NCI-H748 treated with DMSO at 0.1 percent for 48 hours (cell line): ENCODE measurements around the gene PCDHGA7.
"Not testable (repeated sequence)": the region's sequence is repeated elsewhere in the genome, so short reads cannot be mapped to it uniquely, and the experiment has no call there.

Experiments used
- DNase-seq: peaks from one replicate; lab custom pipeline; 2025; lab: John Stamatoyannopoulos, UW

The PCDHGA7 gene

DNA sequence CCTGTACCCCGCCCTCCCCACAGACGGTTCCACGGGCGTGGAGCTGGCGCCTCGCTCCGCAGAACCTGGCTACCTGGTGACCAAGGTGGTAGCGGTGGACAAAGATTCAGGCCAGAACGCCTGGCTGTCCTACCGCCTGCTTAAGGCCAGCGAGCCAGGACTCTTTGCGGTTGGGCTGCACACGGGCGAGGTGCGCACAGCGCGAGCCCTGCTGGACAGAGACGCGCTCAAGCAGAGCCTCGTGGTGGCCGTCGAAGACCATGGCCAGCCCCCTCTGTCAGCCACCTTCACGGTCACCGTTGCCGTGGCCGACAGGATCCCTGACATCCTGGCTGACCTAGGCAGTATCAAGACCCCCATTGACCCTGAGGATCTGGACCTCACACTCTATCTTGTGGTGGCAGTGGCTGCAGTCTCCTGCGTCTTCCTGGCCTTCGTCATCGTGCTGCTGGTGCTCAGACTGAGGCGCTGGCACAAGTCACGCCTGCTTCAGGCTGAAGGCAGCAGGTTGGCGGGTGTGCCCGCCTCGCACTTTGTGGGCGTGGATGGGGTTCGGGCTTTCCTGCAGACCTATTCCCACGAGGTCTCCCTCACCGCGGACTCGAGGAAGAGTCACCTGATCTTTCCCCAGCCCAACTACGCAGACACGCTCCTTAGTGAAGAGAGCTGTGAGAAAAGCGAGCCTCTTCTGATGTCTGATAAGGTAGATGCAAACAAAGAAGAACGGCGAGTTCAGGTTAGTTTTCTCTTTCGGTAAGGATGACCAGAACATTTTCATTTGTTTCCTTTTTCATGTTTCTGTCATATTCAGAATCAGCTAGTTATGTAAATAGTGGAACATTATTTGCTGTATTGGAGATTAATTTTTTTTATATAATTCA, 16.3 kb upstream of the PCDHGA7 start:
- no peak for DNase-seq

DNA sequence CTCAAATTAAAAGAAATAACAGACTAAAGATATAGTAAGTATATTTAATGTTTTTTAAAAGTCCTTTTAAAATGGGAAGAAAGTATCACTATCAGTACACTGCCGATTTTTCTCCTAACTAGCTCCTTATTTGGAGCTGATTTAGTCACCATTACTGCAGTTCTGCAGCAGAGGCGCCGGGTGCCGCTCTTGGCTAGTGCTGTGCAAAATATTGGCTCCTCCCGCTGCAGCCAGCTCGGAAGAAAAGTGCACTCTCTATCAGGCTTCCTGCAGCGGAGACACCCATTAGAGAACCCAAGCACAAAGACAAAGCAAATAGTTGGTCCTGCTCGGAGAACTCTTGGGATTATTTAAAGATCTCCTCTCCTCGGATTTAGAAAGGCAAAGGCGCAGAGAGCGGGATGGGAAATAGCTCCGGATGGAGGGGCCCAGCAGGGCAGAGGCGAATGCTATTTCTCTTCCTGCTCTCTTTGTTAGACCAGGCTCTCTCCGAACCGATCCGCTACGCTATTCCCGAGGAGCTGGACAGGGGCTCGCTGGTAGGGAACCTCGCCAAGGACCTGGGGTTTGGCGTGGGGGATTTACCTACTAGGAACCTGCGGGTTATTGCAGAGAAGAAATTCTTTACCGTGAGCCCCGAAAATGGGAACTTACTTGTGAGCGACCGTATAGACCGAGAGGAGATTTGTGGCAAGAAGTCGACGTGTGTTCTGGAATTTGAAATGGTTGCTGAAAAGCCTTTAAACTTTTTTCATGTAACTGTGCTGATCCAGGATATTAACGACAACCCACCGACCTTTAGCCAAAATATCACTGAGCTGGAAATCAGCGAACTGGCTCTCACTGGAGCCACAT, 12.3 kb upstream of the PCDHGA7 start, which contains the start of gene PCDHGB3:
PCDHGB3 (plus strand) TSS at position 249 of the 855 bp plus-strand sequence; CDS start at position 402, 153 bp downstream.
- DNase-seq, result no peak

DNA sequence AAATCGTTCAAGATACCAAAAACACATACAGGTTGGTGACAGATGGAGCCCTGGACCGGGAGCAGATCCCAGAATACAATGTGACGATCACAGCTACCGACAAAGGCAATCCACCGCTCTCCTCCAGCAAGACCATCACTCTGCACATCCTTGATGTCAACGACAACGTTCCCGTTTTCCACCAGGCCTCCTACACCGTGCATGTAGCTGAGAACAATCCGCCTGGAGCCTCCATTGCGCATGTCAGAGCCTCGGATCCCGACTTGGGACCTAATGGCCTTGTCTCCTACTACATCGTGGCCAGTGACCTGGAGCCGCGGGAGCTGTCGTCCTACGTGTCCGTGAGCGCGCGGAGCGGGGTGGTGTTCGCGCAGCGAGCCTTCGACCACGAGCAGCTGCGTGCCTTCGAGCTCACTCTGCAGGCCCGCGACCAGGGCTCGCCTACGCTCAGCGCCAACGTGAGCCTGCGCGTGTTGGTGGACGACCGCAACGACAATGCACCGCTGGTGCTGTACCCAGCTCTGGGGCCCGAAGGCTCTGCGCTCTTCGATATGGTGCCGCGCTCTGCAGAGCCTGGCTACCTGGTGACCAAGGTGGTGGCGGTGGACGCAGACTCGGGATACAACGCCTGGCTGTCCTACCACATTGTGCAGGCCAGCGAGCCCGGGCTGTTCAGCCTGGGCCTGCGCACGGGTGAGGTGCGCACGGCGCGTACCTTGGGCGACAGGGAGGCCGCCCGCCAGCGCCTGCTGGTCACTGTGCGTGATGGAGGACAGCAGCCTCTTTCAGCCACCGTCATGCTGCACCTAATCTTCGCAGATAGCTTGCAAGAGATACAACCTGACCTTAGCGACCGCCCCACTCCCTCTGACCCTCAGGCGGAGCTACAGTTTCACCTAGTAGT, 10.7 kb upstream of the PCDHGA7 start:
- DNase-seq, result no peak

DNA sequence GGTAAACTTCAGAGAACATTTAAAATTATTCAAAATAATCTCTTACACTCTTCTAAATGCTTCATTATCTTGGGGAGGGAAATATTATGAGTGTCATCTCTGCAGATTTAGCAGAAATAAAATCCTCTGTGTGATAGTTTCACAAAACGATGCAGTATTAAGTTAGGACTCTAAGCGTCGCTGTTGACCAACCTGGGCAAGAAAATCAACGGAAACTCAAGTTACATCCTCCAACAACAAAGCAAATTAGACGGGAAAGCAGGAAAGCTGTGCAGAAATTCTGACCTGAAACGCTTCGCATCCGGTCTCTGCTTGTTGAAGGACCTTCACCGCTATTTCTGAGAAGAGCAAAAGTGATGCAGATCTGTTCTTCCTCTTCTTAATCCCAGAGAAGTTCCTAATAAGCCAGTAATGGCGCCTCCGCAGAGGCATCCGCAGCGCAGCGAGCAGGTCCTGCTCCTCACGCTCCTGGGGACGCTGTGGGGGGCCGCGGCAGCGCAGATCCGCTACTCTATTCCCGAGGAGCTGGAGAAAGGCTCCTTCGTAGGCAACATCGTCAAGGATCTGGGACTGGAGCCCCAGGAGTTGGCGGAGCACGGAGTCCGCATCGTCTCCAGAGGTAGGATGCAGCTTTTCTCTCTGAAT, 8.7 kb upstream of the PCDHGA7 start, which contains the start of gene PCDHGA6:
PCDHGA6 (plus strand) TSS at position 219 of the 645 bp plus-strand sequence; CDS start at position 412, 193 bp downstream.
- DNase-seq, result no peak

DNA sequence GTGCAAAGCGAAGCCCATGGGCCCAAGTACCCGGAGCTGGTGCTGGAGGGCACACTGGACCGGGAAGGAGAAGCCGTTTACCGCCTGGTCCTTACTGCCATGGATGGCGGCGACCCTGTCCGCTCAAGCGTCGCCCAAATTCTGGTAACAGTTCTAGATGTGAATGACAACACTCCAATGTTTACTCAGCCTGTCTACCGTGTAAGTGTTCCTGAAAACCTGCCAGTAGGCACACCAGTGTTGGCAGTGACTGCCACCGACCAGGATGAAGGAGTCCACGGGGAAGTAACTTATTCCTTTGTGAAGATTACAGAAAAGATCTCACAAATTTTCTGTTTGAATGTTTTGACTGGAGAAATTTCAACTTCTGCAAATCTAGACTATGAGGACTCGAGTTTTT, 7.9 kb upstream of the PCDHGA7 start:
- DNase-seq, result no peak

DNA sequence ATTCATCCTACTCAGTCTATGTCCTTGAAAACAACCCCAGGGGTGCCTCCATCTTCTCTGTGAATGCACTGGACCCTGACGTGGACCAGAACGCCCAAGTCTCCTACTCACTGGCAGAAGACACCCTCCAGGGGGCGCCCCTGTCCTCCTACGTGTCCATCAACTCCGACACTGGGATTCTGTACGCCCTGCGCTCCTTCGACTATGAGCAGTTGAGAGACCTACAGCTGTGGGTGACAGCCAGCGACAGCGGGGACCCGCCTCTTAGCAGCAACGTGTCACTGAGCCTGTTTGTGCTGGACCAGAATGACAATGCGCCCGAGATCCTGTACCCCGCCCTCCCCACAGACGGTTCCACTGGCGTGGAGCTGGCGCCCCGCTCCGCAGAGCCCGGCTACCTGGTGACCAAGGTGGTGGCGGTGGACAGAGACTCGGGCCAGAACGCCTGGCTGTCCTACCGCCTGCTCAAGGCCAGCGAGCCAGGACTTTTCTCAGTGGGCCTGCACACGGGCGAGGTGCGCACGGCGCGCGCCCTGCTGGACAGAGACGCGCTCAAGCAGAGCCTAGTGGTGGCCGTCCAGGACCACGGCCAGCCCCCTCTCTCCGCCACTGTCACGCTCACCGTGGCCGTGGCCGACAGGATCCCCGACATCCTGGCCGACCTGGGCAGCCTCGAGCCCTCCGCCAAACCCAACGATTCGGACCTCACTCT, 6.9 kb upstream of the PCDHGA7 start:
- not testable (repeated sequence) for DNase-seq

DNA sequence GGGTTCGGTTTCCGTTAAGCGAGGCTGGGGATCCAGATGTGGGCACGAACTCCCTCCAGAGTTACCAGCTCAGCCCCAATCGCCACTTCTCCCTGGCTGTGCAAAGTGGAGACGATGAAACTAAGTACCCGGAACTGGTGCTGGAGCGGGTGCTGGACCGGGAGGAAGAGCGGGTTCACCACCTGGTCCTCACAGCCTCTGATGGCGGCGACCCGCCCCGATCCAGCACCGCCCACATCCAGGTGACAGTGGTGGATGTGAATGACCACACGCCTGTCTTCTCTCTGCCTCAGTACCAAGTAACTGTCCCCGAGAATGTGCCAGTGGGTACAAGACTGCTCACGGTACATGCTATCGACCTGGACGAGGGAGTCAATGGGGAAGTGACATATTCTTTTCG, 803 bp downstream of the PCDHGA7 start:
- no peak for DNase-seq

DNA sequence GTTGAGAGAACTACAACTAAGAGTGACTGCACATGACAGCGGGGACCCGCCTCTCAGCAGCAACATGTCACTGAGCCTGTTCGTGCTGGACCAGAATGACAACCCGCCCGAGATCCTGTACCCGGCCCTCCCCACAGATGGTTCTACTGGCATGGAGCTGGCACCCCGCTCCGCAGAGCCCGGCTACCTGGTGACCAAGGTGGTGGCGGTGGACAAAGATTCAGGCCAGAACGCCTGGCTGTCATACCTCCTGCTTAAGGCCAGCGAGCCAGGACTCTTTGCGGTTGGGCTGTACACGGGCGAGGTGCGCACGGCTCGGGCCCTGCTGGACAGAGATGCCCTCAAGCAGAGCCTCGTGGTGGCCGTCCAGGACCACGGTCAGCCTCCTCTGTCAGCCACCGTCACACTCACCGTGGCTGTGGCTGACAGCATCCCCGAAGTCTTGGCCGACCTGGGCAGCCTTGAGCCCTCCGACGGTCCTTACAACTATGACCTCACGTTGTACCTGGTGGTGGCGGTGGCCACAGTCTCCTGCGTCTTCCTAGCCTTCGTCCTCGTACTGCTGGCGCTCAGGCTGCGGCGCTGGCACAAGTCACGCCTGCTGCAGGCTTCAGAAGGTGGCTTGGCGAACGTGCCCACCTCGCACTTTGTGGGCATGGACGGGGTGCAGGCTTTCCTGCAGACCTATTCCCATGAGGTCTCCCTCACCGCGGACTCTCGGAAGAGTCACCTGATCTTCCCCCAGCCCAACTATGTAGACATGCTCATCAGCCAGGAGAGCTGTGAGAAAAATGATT, 2.1 kb downstream of the PCDHGA7 start:
- DNase-seq, result no peak

DNA sequence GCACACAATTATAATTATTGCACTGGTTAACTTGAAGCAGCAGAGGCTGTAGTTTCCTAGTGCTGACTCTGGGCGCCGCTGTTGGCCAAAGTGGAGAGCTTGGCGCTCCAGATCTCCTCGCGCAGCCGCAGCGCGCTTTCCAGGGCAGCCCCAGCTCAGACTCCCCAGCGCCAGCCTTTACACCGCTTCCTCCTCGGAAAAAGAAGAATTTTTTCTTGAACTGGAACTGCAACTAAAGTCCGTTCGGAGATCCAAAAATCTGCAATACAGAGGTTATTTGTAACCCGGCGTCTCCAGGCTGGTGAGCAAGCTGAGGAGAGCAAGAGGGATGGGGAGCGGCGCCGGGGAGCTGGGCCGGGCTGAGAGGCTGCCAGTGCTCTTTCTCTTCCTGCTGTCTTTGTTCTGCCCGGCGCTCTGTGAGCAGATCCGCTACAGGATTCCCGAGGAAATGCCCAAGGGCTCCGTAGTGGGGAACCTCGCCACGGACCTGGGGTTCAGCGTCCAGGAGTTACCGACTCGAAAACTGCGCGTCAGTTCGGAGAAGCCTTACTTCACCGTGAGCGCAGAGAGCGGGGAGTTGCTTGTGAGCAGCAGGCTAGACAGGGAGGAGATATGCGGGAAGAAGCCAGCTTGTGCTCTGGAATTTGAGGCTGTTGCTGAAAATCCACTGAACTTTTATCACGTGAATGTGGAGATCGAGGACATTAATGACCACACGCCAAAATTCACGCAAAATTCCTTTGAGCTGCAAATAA, 5.2 kb downstream of the PCDHGA7 start, which contains the start of gene PCDHGB4:
PCDHGB4 (plus strand) TSS at position 142 of the 755 bp plus-strand sequence; CDS start at position 329, 187 bp downstream.
- not testable (repeated sequence) for DNase-seq

DNA sequence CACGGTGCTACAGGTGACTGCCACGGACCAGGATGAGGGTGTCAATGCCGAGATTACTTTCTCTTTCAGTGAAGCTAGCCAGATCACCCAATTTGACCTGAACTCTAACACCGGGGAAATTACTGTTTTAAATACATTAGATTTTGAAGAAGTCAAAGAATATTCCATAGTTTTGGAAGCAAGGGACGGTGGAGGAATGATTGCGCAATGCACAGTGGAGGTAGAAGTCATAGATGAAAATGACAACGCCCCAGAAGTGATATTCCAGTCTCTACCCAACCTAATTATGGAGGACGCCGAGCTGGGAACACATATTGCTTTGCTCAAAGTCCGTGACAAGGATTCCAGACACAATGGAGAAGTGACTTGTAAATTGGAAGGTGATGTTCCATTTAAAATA, 6.1 kb downstream of the PCDHGA7 start:
- no peak for DNase-seq

DNA sequence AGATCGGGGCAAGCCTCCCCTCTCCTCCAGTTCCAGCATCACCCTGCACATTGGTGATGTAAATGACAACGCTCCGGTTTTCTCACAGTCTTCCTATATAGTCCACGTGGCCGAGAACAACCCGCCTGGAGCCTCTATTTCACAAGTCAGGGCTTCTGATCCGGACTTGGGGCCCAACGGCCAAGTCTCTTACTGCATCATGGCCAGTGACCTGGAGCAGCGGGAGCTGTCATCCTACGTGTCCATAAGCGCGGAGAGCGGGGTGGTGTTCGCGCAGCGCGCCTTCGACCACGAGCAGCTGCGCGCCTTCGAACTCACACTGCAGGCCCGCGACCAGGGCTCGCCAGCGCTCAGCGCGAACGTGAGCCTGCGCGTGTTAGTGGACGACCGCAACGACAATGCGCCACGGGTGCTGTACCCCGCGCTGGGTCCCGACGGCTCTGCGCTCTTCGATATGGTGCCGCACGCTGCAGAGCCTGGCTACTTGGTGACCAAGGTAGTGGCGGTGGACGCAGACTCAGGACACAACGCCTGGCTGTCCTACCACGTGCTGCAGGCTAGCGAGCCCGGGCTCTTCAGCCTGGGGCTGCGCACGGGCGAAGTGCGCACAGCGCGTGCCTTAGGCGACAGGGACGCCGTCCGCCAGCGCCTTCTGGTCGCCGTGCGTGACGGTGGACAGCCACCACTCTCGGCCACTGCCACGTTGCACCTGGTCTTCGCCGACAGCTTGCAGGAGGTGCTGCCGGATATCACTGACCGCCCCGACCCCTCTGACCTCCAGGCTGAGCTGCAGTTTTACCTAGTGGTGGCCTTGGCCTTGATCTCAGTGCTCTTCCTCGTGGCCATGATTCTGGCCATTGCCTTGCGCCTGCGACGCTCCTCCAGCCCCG, 6.9 kb downstream of the PCDHGA7 start:
- DNase-seq, result no peak

DNA sequence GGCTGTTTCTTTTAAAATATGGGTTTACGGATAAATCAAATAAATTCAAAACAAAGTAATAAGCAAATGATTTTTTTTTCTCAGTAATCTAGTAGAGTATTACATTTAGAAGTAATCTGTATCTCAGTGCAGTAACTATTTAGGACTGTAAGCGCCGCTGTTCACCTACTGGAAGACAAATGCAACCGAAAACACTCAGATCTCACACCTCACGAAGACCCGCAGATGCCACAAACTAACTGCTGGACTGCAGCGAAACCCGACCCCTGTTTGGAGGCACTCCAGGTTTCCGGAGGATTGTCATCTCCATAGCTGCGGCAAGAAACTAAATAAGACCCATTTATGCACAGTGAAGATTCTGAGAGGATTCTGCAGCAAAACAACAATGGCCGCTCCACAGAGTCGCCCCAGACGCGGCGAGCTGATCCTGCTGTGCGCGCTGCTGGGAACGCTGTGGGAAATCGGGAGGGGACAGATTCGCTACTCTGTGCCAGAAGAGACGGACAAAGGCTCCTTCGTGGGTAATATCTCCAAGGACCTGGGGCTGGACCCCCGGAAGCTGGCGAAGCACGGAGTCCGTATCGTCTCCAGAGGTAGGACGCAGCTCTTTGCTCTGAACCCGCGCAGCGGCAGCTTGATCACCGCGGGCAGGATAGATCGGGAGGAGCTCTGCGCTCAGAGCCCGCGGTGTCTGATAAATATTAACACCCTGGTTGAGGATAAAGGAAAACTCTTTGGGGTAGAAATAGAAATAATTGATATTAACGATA, 10.1 kb downstream of the PCDHGA7 start, which contains the start of gene PCDHGA8:
PCDHGA8 (plus strand) TSS at position 205 of the 770 bp plus-strand sequence; CDS start at position 386, 181 bp downstream.
- DNase-seq, result no peak

DNA sequence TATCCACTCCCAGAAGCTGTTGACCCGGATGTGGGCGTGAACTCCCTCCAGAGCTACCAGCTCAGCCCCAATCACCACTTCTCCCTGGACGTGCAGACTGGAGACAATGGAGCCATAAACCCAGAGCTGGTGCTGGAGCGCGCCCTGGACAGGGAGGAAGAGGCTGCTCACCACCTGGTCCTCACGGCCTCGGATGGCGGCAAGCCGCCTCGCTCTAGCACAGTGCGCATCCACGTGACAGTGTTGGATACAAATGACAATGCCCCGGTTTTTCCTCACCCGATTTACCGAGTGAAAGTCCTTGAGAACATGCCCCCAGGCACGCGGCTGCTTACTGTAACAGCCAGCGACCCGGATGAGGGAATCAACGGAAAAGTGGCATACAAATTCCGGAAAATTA, 10.7 kb downstream of the PCDHGA7 start:
- DNase-seq, result no peak

DNA sequence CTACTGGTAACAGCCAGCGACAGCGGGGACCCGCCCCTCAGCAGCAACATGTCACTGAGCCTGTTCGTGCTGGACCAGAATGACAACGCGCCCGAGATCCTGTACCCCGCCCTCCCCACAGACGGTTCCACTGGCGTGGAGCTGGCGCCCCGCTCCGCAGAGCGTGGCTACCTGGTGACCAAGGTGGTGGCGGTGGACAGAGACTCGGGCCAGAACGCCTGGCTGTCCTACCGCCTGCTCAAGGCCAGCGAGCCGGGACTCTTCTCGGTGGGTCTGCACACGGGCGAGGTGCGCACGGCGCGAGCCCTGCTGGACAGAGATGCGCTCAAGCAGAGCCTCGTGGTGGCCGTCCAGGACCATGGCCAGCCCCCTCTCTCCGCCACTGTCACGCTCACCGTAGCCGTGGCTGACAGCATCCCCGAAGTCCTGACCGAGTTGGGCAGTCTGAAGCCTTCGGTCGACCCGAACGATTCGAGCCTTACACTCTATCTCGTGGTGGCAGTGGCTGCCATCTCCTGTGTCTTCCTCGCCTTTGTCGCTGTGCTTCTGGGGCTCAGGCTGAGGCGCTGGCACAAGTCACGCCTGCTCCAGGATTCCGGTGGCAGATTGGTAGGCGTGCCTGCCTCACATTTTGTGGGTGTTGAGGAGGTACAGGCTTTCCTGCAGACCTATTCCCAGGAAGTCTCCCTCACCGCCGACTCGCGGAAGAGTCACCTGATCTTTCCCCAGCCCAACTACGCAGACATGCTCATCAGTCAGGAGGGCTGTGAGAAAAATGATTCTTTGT, 12.1 kb downstream of the PCDHGA7 start:
- DNase-seq, result not testable (repeated sequence)

DNA sequence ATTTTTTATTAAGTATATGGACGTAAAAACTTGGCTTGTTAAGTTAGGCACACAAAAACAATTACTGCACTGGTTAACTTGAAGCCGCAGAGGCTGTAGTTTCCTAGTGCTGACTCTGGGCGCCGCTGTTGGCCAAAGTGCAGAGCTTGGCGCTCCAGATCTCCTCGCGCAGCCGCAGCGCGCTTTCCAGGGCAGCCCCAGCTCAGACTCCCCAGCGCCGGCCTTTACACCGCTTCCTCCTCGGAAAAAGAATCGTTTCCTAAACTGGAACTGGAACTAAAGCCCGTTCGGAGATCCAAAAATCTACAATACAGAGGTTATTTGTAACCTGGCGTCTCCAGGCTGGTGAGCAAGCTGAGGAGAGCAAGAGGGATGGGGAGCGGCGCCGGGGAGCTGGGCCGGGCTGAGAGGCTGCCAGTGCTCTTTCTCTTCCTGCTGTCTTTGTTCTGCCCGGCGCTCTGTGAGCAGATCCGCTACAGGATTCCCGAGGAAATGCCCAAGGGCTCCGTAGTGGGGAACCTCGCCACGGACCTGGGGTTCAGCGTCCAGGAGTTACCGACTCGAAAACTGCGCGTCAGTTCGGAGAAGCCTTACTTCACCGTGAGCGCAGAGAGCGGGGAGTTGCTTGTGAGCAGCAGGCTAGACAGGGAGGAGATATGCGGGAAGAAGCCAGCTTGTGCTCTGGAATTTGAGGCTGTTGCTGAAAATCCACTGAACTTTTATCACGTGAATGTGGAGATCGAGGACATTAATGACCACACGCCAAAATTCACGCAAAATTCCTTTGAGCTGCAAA, 15.4 kb downstream of the PCDHGA7 start, which contains the start of gene PCDHGB5:
PCDHGB5 (plus strand) TSS at position 192 of the 796 bp plus-strand sequence; CDS start at position 373, 181 bp downstream.
- peak; percentile 50 for DNase-seq
